Measurements from ENCODE around the gene NOP10. TPM values are rescaled to one million over a fixed set of nuclear protein-coding genes. Genes with fewer than 3 reads are reported as not detected.

NOP10 gene
- total and polyA plus RNA-seq, 2 of the 8 experiments (the other 6 are each of a cell fraction or from before 2014, with no cell fraction given): 285 to 981 TPM

DNA sequence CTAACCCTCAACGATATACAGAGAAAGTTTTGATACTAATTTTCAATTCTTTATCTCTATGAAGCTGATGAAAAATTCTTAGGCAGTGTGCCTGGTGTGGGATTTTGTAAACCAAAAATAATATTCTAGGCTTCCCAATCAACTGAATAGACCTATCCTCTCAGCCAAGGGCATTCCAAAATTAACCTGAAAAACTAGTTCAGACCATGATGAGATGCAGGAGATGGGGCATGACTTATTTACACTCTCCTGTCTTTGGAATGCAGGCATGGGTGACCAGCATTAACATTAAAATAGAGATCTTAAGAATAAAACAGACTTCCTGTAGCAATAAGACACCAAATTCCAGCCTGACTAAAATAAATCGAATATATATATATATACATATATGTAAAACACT is 31.9 kb upstream of the NOP10 start (continued):
- TF ChIP-seq, protein P1, sequence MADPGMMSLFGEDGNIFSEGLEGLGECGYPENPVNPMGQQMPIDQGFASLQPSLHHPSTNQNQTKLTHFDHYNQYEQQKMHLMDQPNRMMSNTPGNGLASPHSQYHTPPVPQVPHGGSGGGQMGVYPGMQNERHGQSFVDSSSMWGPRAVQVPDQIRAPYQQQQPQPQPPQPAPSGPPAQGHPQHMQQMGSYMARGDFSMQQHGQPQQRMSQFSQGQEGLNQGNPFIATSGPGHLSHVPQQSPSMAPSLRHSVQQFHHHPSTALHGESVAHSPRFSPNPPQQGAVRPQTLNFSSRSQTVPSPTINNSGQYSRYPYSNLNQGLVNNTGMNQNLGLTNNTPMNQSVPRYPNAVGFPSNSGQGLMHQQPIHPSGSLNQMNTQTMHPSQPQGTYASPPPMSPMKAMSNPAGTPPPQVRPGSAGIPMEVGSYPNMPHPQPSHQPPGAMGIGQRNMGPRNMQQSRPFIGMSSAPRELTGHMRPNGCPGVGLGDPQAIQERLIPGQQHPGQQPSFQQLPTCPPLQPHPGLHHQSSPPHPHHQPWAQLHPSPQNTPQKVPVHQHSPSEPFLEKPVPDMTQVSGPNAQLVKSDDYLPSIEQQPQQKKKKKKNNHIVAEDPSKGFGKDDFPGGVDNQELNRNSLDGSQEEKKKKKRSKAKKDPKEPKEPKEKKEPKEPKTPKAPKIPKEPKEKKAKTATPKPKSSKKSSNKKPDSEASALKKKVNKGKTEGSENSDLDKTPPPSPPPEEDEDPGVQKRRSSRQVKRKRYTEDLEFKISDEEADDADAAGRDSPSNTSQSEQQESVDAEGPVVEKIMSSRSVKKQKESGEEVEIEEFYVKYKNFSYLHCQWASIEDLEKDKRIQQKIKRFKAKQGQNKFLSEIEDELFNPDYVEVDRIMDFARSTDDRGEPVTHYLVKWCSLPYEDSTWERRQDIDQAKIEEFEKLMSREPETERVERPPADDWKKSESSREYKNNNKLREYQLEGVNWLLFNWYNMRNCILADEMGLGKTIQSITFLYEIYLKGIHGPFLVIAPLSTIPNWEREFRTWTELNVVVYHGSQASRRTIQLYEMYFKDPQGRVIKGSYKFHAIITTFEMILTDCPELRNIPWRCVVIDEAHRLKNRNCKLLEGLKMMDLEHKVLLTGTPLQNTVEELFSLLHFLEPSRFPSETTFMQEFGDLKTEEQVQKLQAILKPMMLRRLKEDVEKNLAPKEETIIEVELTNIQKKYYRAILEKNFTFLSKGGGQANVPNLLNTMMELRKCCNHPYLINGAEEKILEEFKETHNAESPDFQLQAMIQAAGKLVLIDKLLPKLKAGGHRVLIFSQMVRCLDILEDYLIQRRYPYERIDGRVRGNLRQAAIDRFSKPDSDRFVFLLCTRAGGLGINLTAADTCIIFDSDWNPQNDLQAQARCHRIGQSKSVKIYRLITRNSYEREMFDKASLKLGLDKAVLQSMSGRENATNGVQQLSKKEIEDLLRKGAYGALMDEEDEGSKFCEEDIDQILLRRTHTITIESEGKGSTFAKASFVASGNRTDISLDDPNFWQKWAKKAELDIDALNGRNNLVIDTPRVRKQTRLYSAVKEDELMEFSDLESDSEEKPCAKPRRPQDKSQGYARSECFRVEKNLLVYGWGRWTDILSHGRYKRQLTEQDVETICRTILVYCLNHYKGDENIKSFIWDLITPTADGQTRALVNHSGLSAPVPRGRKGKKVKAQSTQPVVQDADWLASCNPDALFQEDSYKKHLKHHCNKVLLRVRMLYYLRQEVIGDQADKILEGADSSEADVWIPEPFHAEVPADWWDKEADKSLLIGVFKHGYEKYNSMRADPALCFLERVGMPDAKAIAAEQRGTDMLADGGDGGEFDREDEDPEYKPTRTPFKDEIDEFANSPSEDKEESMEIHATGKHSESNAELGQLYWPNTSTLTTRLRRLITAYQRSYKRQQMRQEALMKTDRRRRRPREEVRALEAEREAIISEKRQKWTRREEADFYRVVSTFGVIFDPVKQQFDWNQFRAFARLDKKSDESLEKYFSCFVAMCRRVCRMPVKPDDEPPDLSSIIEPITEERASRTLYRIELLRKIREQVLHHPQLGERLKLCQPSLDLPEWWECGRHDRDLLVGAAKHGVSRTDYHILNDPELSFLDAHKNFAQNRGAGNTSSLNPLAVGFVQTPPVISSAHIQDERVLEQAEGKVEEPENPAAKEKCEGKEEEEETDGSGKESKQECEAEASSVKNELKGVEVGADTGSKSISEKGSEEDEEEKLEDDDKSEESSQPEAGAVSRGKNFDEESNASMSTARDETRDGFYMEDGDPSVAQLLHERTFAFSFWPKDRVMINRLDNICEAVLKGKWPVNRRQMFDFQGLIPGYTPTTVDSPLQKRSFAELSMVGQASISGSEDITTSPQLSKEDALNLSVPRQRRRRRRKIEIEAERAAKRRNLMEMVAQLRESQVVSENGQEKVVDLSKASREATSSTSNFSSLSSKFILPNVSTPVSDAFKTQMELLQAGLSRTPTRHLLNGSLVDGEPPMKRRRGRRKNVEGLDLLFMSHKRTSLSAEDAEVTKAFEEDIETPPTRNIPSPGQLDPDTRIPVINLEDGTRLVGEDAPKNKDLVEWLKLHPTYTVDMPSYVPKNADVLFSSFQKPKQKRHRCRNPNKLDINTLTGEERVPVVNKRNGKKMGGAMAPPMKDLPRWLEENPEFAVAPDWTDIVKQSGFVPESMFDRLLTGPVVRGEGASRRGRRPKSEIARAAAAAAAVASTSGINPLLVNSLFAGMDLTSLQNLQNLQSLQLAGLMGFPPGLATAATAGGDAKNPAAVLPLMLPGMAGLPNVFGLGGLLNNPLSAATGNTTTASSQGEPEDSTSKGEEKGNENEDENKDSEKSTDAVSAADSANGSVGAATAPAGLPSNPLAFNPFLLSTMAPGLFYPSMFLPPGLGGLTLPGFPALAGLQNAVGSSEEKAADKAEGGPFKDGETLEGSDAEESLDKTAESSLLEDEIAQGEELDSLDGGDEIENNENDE (IDR thresholded peaks at IDR 0.05; ENCODE audit: insufficient replicate concordance, low read length): no peak
- TF ChIP-seq SIN3A (conservative IDR thresholded peaks at IDR 0.05 in 1 of 2, IDR thresholded peaks at IDR 0.05 in 1 of 2; ENCODE audit: low read depth in 1 of 2, low read length in 2 of 2) (no peak), CEBPB (IDR thresholded peaks at IDR 0.05; ENCODE audit: low read depth, low read length) (no peak), JUN (IDR thresholded peaks at IDR 0.05; ENCODE audit: low read depth, low read length) (no peak), SIRT6 (IDR thresholded peaks at IDR 0.05; ENCODE audit: low read length) (no peak), RFX5 (IDR thresholded peaks at IDR 0.05; ENCODE audit: borderline replicate concordance, low read depth, low read length) (no peak), EP300 (IDR thresholded peaks at IDR 0.05; ENCODE audit: borderline replicate concordance in 1 of 2, low read depth in 2 of 2, low read length in 2 of 2) (no peak), EGR1 (IDR thresholded peaks at IDR 0.05; ENCODE audit: borderline replicate concordance, low read depth, low read length) (no peak), SP4 (IDR thresholded peaks at IDR 0.05; ENCODE audit: low read length) (no peak), NRF1 (IDR thresholded peaks at IDR 0.05; ENCODE audit: low read depth, low read length) (no peak), FOSL1 (IDR thresholded peaks at IDR 0.05; ENCODE audit: insufficient read depth, low read depth, low read length) (no peak)
- TF ChIP-seq, protein P2, sequence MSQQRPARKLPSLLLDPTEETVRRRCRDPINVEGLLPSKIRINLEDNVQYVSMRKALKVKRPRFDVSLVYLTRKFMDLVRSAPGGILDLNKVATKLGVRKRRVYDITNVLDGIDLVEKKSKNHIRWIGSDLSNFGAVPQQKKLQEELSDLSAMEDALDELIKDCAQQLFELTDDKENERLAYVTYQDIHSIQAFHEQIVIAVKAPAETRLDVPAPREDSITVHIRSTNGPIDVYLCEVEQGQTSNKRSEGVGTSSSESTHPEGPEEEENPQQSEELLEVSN (IDR thresholded peaks at IDR 0.05): no peak

Data from H1 (cell line).